ENCODE measurements around the gene CYGB.

DNA sequence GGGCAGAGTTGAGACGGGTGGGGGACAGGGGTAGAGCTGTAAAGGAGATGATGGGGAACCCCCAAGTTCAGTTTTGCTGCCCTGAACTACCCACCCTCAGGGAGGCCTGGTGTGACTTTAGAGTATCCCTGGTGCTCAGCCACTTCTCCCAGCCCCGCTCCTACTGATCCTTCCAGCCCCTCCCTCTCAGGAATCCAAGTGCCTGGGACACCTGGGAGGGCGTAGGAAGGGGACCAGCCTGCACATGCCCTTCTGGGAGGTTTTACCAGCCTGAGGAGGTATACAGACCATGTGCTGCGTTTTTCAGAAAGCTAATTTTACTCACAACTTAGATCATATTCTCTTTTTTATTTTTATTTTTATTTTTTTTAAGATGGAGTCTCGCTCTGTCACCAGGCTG is 44.0 kb upstream of the CYGB start:
- TF ChIP-seq POLR2AphosphoS5 (IDR thresholded peaks at IDR 0.05; ENCODE audit: borderline replicate concordance, low read depth, low read length) (no peak), EZH2 (IDR thresholded peaks at IDR 0.05) (no peak)
